ENCODE results near the gene OGG1.
"Not testable (repeated sequence)": the region's sequence is repeated elsewhere in the genome, so short reads cannot be mapped to it uniquely, and the experiment has no call there.

Gene OGG1

GRCh38 chr3:9768141-9768775 is 18.5 kb downstream of the OGG1 start:
- no peak overlapping the region for H3K4me3 ChIP-seq (ENCODE audit: control insufficient read depth, low read depth, low read length)
- DNase-seq (ENCODE audit: low read depth), result no peak
- TF ChIP-seq CTCF (IDR thresholded peaks at IDR 0.05; ENCODE audit: control insufficient read depth, insufficient read depth, low read depth, low read length, missing control alignments), result no peak

GRCh38 chr3:9769012-9769411 is 19.3 kb downstream of the OGG1 start:
- no peak for DNase-seq (ENCODE audit: low read depth)
- no peak for TF ChIP-seq CTCF (IDR thresholded peaks at IDR 0.05; ENCODE audit: control insufficient read depth, insufficient read depth, low read depth, low read length, missing control alignments)
- peak overlapping the region; percentile 68 for H3K4me3 ChIP-seq (ENCODE audit: control insufficient read depth, low read depth, low read length)

- no peak for TF ChIP-seq CTCF (IDR thresholded peaks at IDR 0.05; ENCODE audit: control insufficient read depth, insufficient read depth, low read depth, low read length, missing control alignments)
- no peak for DNase-seq (ENCODE audit: low read depth)
Measured at GRCh38 chr3:9769426-9770275, 19.9 kb downstream of the OGG1 start, which contains the start of gene CAMK1. Gene CAMK1, minus strand, starts transcription at chr3:9769947. Its CDS starts 2,198 bp downstream, at chr3:9767749.

GRCh38 chr3:9770276-9770812 is 20.6 kb downstream of the OGG1 start:
- no peak for DNase-seq (ENCODE audit: low read depth)

More at GRCh38 chr3:9769426-9770275, 19.9 kb downstream of the OGG1 start, which contains the start of gene CAMK1:
- H3K4me3 ChIP-seq (ENCODE audit: control insufficient read depth, low read depth, low read length), result peak within 1 kb of the TSS; percentile 68

GRCh38 chr3:9771007-9771406 is 21.3 kb downstream of the OGG1 start:
- not testable (repeated sequence) for H3K4me3 ChIP-seq (ENCODE audit: control insufficient read depth, low read depth, low read length); DNase-seq (ENCODE audit: low read depth)

More at GRCh38 chr3:9770276-9770812, 20.6 kb downstream of the OGG1 start:
- TF ChIP-seq CTCF (IDR thresholded peaks at IDR 0.05; ENCODE audit: control insufficient read depth, insufficient read depth, low read depth, low read length, missing control alignments), result no peak
- peak overlapping the region; percentile 68 for H3K4me3 ChIP-seq (ENCODE audit: control insufficient read depth, low read depth, low read length)

GRCh38 chr3:9776896-9777693 is 27.3 kb downstream of the OGG1 start:
- TF ChIP-seq CTCF (IDR thresholded peaks at IDR 0.05; ENCODE audit: control insufficient read depth, insufficient read depth, low read depth, low read length, missing control alignments), result no peak
- DNase-seq (ENCODE audit: low read depth), result no peak
- H3K4me3 ChIP-seq (ENCODE audit: control insufficient read depth, low read depth, low read length), result no peak overlapping the region
